Measurements from ENCODE around the gene KIF22. TPM values are rescaled to one million over a fixed set of nuclear protein-coding genes. Genes with fewer than 3 reads are reported as not detected.
A peak's percentile ranks its signal among the peaks of the same experiment; 100 is the strongest.

The KIF22 gene
- total RNA-seq, 4 donors from 2014 or later: 5.9 to 70.4 (median 15.8) TPM

- no peak for TF ChIP-seq POLR2A (IDR thresholded peaks at IDR 0.05)
- no peak for TF ChIP-seq CTCF (IDR thresholded peaks at IDR 0.05)
- intact Hi-C loops (cut with DNase I; ENCODE audit: low total_unique reads): no loop called here
- H3K4me1 ChIP-seq: peaks cover 8 to 11% of the 10 kb centered on the region in 2 donors
These were observed 13.5 kb downstream of the KIF22 start for GRCh38 chr16:29804020-29804419.

DNA sequence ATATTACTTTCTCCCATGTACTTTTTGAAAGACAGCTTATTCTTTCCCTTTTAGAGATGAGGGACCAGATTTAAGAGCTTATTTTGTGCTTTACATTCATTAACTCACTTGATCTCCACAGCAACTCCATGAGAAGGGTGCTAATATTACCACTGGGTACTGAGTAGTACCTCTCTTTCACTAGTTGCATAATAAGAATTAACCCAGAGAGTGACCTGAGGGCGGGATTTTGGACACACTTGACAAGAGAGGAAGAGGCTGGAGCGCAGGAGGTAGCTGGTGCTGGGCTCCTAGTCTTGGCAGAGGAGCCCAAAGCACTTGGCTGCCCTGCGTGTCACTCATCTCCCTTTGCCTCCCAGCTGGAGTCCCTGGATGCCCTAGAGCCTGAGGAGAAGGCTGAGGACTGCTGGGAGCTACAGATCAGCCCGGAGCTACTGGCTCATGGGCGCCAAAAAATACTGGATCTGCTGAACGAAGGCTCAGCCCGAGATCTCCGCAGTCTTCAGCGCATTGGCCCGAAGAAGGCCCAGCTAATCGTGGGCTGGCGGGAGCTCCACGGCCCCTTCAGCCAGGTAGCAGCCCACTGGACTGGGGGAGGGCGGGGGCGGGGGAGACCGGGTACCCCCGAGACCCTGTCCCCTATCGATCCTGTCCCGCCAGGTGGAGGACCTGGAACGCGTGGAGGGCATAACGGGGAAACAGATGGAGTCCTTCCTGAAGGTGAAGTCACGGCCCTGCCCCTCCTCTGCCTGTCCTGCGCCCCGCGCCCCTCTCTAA is 14.1 kb downstream of the KIF22 start:
- H3K27ac ChIP-seq: peak overlapping the region; percentile 98 to 99
- no peaks in the 10 kb centered on the region for H3K9me3 ChIP-seq
- peaks cover 11 to 17% of the 10 kb centered on the region in 2 donors for H3K4me1 ChIP-seq
- H3K36me3 ChIP-seq: no peaks in the 10 kb centered on the region
- no peaks in the 10 kb centered on the region for H3K27me3 ChIP-seq
- intact Hi-C loops (cut with DNase I; ENCODE audit: low total_unique reads): no loop called here
- peak in 1 of 2 donors; percentile 58 for DNase-seq
- peak overlapping the region; percentile 69 to 98 for H3K4me3 ChIP-seq
- no peak for TF ChIP-seq CTCF (IDR thresholded peaks at IDR 0.05)

More at GRCh38 chr16:29804020-29804419, 13.5 kb downstream of the KIF22 start:
- Histone ChIP-seq H3K27me3 (no peaks in the 10 kb centered on the region), H3K9me3 (no peaks in the 10 kb centered on the region), H3K4me3 (no peak overlapping the region), H3K27ac (peak overlapping the region; percentile 98 to 99), H3K36me3 (no peaks in the 10 kb centered on the region)
- DNase-seq: no peak

DNA sequence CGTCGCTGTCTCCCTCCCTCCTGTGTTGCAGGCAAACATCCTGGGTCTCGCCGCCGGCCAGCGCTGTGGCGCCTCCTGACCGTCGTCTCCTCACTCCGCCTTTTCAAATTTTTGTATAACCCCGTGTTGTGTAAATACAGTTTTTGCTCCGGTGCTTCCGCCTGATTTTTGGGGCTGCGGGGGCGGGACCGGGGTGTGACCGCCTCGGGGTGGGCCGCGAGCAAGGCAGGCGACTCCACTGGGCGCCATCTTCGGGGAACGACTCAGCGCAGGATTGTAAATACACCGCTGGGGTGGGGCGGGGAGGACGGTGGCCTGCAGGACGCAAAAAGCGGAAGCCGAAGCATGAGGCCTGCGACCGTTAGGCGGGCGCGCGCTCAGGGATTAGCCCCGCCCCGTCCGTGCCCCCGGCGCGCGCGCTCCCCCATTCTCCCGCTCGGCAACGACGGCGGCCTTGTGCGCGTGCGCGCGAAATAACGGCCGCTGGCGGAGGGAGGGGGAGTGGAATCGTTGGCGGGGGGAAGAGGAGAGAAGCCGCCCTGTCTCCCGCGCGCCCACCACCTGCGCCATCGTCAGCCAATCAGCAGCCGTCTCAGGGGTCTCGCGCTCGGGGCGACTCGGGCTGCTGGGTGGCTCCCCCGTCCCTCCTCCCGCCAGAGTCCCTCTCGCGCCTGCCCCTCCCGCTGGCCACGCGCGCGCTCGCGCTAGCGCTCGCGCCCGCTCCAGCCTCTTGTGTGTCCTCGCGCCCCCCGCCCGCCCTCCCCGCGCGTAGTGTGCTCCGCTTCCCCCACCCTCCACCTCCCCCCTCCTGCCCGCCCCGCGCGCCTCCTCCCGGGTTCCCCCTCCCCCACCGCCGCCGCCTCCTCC is 14.9 kb downstream of the KIF22 start:
- peak; percentile 96 to 98 for DNase-seq
- intact Hi-C loops (cut with DNase I; ENCODE audit: low total_unique reads): no loop called here
- Histone ChIP-seq H3K27ac (peak overlapping the region; percentile 98 to 99), H3K9me3 (no peaks in the 10 kb centered on the region), H3K4me3 (peak overlapping the region; percentile 69 to 98), H3K36me3 (no peaks in the 10 kb centered on the region), H3K27me3 (no peaks in the 10 kb centered on the region), H3K4me1 (peaks cover 11 to 22% of the 10 kb centered on the region in 2 donors)
- peak; percentile 87 to 92 for TF ChIP-seq POLR2A (IDR thresholded peaks at IDR 0.05)
- peak in 3 of 4 experiments; percentile 9 to 35 (median 22) for TF ChIP-seq CTCF (IDR thresholded peaks at IDR 0.05)

DNA sequence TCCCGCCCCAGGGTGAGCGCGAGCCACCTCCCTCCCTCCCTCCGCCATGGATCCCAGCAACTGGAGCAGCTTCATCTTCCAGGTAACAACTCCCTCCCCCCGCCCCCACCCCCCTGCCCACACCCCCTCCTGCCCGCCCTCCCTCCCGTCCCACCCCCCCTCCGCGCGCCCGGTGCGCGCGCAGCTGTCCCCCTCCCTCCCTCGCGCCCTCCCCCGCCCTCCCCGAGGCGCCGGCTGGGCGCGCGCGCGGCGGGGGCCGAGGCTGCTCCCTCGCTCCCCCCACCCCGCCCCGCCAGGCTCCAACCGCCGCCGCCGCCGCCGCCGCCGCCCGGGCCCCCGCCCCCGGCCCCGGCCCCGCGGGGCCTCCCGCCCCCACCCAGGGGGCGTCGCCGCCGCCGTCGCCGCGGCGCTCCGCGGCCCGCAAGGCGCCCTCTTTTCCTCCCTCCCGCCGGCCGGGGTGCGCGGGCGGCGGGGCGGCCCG is 15.6 kb downstream of the KIF22 start, which contains the start of gene MAZ:
Gene MAZ (plus strand): TSS at position 431 of the 481 bp plus-strand sequence. CDS start 173 bp downstream, outside the sequence.
- TF ChIP-seq POLR2A (IDR thresholded peaks at IDR 0.05) (no peak), CTCF (IDR thresholded peaks at IDR 0.05) (no peak)
- H3K36me3 ChIP-seq: no peaks in the 10 kb centered on the region
- H3K27ac ChIP-seq: peak within 1 kb of the TSS; percentile 98 to 99
- H3K4me3 ChIP-seq: peak within 1 kb of the TSS; percentile 69 to 98
- H3K9me3 ChIP-seq: no peaks in the 10 kb centered on the region
- H3K27me3 ChIP-seq: no peaks in the 10 kb centered on the region
- intact Hi-C loops (cut with DNase I; ENCODE audit: low total_unique reads): no loop called here
- DNase-seq: peak in 1 of 2 donors; percentile 95
- H3K4me1 ChIP-seq: peaks cover 11 to 28% of the 10 kb centered on the region in 2 donors

Data from uterus (tissue), 4 donors.